HEK293 (cell line): ENCODE measurements around the gene TRPV6.

Experiments
- CTCF ChIA-PET: fragments of 350-600 bp; formaldehyde crosslinking; extraction: SDS; loops from one replicate; lab custom pipeline; 2021; ENCODE audit warnings: antibody characterized with exemption; lab: Yijun Ruan, JAX
- POLR2A ChIA-PET: fragments of 300-600 bp; formaldehyde crosslinking; extraction: SDS; loops from one replicate; lab custom pipeline; 2020; ENCODE audit warnings: antibody characterized with exemption, inconsistent platforms; lab: Yijun Ruan, JAX
- H3K27ac ChIP-seq: fragments of 200-500 bp; sonication (Bioruptor generic); 2 replicates; pipeline ENCODE4 v1.5.1; 2014; ENCODE audit warnings: low read depth, low read length, control low read depth, inconsistent platforms; ENCODE audit errors: extremely low read depth
- H3K36me3 ChIP-seq, 2 experiments: fragments of 200-500 bp in 1 of 2; sonication (Bioruptor generic) in 1 of 2; 1 replicate in 1 of 2; 2 replicates in 1 of 2; pipeline ENCODE4 v1.5.1; 2014 to 2017; ENCODE audit warnings: inconsistent platforms in 2 of 2, low read length in 2 of 2; ENCODE audit not compliant: control insufficient read depth in 2 of 2, insufficient read depth in 1 of 2
- H3K4me1 ChIP-seq: fragments of 200-500 bp; sonication (Bioruptor generic); 2 replicates; pipeline ENCODE4 v1.5.1; 2014; ENCODE audit warnings: mild to moderate bottlenecking, low read length, inconsistent platforms; ENCODE audit not compliant: control insufficient read depth, insufficient read depth
- H3K4me3 ChIP-seq: 2 replicates; pipeline ENCODE4 v1.5.1; 2011; ENCODE audit warnings: low read depth, mild to moderate bottlenecking, control low read depth, low read length, moderate library complexity
- H3K9me3 ChIP-seq: fragments of 200-500 bp; sonication (Bioruptor generic); 2 replicates; pipeline ENCODE4 v1.5.1; 2014; ENCODE audit warnings: low read depth, low read length, inconsistent platforms; ENCODE audit not compliant: control insufficient read depth, insufficient read depth
- ELK4 ChIP-seq: IDR thresholded peaks from 2 replicates; pipeline ENCODE4 v1.6.1; 2011; ENCODE audit warnings: mild to moderate bottlenecking, low read depth, low read length, borderline replicate concordance
- GLIS2 ChIP-seq: fragments of 450-650 bp; formaldehyde crosslinking; IDR thresholded peaks from 2 replicates; pipeline ENCODE4 v1.5.1; 2016; ENCODE audit warnings: missing biosample characterization, missing genetic modification characterization
- INSM2 ChIP-seq: fragments of 450-650 bp; formaldehyde crosslinking; IDR thresholded peaks from 2 replicates; pipeline ENCODE4 v1.5.1; 2016; ENCODE audit warnings: missing biosample characterization, missing genetic modification characterization
- KLF1 ChIP-seq: fragments of 450-650 bp; formaldehyde crosslinking; IDR thresholded peaks from 2 replicates; pipeline ENCODE4 v1.5.1; 2016; ENCODE audit warnings: missing biosample characterization, missing genetic modification characterization
- PATZ1 ChIP-seq: fragments of 450-650 bp; formaldehyde crosslinking; IDR thresholded peaks from 2 replicates; pipeline ENCODE4 v1.5.1; 2016; ENCODE audit warnings: missing biosample characterization, missing genetic modification characterization
- YY2 ChIP-seq: fragments of 450-650 bp; formaldehyde crosslinking; IDR thresholded peaks from 2 replicates; pipeline ENCODE4 v1.5.1; 2016; ENCODE audit warnings: missing biosample characterization, missing genetic modification characterization
- ZBTB44 ChIP-seq: fragments of 450-650 bp; IDR thresholded peaks from 2 replicates; pipeline ENCODE4 v1.5.1; 2018; ENCODE audit warnings: missing biosample characterization, mild to moderate bottlenecking, missing genetic modification characterization
- ZBTB48 ChIP-seq: fragments of 450-650 bp; formaldehyde crosslinking; IDR thresholded peaks from 2 replicates; pipeline ENCODE4 v1.5.1; 2016; ENCODE audit warnings: missing biosample characterization, missing genetic modification characterization
- ZFHX2 ChIP-seq: fragments of 450-650 bp; formaldehyde crosslinking; conservative IDR thresholded peaks from 2 replicates; pipeline ENCODE4 v1.5.1; 2016; ENCODE audit warnings: missing biosample characterization, missing genetic modification characterization
- ZNF132 ChIP-seq: fragments of 450-650 bp; formaldehyde crosslinking; IDR thresholded peaks from 2 replicates; pipeline ENCODE4 v1.5.1; 2017; ENCODE audit warnings: missing biosample characterization, missing genetic modification characterization, borderline replicate concordance
- ZNF133 ChIP-seq: fragments of 450-650 bp; formaldehyde crosslinking; IDR thresholded peaks from 2 replicates; pipeline ENCODE4 v1.5.1; 2016; ENCODE audit warnings: missing biosample characterization, missing genetic modification characterization
- ZNF223 ChIP-seq: fragments of 450-650 bp; formaldehyde crosslinking; IDR thresholded peaks from 2 replicates; pipeline ENCODE4 v1.5.1; 2016; ENCODE audit warnings: missing biosample characterization, missing genetic modification characterization
- ZNF292 ChIP-seq: fragments of 450-650 bp; formaldehyde crosslinking; IDR thresholded peaks from 2 replicates; pipeline ENCODE4 v1.5.1; 2016; ENCODE audit warnings: low read depth, missing biosample characterization, missing genetic modification characterization, borderline replicate concordance
- ZNF391 ChIP-seq: fragments of 450-650 bp; formaldehyde crosslinking; IDR thresholded peaks from 2 replicates; pipeline ENCODE4 v1.5.1; 2016; ENCODE audit warnings: low read depth, missing biosample characterization, missing genetic modification characterization, borderline replicate concordance
- ZNF426 ChIP-seq: fragments of 450-650 bp; formaldehyde crosslinking; IDR thresholded peaks from 2 replicates; pipeline ENCODE4 v1.5.1; 2017; ENCODE audit warnings: missing biosample characterization, missing genetic modification characterization, mild to moderate bottlenecking, inconsistent platforms, moderate library complexity
- ZNF530 ChIP-seq: fragments of 450-650 bp; formaldehyde crosslinking; IDR thresholded peaks from 2 replicates; pipeline ENCODE4 v1.5.1; 2016; ENCODE audit warnings: low read depth, missing biosample characterization, missing genetic modification characterization
- ZNF560 ChIP-seq: fragments of 450-650 bp; formaldehyde crosslinking; IDR thresholded peaks from 2 replicates; pipeline ENCODE4 v1.5.1; 2017; ENCODE audit warnings: missing biosample characterization, missing genetic modification characterization, borderline replicate concordance
- ZNF600 ChIP-seq: fragments of 450-650 bp; formaldehyde crosslinking; IDR thresholded peaks from 2 replicates; pipeline ENCODE4 v1.5.1; 2016; ENCODE audit warnings: missing biosample characterization, missing genetic modification characterization
- ZNF610 ChIP-seq: fragments of 450-650 bp; formaldehyde crosslinking; IDR thresholded peaks from 2 replicates; pipeline ENCODE4 v1.5.1; 2016; ENCODE audit warnings: missing biosample characterization, missing genetic modification characterization, borderline replicate concordance
- ZNF624 ChIP-seq: fragments of 450-650 bp; formaldehyde crosslinking; IDR thresholded peaks from 2 replicates; pipeline ENCODE4 v1.5.1; 2017; ENCODE audit warnings: missing biosample characterization, missing genetic modification characterization
- ZNF654 ChIP-seq: fragments of 450-650 bp; formaldehyde crosslinking; IDR thresholded peaks from 2 replicates; pipeline ENCODE4 v1.5.1; 2016; ENCODE audit warnings: low read depth, missing biosample characterization, missing genetic modification characterization
- ZNF785 ChIP-seq: fragments of 450-650 bp; formaldehyde crosslinking; IDR thresholded peaks from 2 replicates; pipeline ENCODE4 v1.5.1; 2016; ENCODE audit warnings: missing biosample characterization, missing genetic modification characterization
- ZSCAN4 ChIP-seq: fragments of 450-650 bp; formaldehyde crosslinking; IDR thresholded peaks from 2 replicates; pipeline ENCODE4 v1.5.1; 2017; ENCODE audit warnings: missing biosample characterization, missing genetic modification characterization
- TF ChIP-seq, protein P1 (sequence below): sonication (generic); formaldehyde crosslinking; IDR thresholded peaks from 2 replicates; pipeline ENCODE4 v1.8.1; 2022; ENCODE audit warnings: mild to moderate bottlenecking, moderate library complexity, missing genetic modification reagents

TRPV6 gene

DNA sequence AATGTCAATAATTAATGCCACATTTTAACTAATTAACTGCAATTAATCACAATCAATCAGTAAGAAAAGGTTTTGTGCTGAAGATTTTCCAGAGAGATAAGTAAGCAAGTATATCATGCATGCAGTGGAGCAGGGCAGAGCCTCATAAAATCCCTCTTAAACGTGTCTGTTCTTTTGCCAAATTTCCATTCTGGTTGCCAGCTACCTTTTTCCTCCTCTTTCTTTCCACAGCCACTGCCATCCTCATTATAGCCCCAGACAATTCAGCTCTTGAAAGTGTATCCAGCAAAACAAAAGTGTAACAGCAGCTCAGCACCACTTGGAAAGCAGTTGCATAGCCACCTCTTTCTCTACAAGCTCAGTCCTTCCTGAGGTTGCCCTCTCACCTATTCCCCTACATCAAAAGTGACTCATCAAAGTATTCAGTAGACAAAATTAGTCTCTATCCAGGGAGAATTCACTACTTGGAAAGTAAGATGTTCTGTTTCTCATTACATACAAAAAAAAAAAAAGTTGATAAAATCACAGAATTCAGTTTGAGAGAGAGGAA lies 57.5 kb downstream of the TRPV6 start:
- Histone ChIP-seq H3K36me3 (no peaks in the 10 kb centered on the region), H3K27ac (no peak overlapping the region), H3K9me3 (no peaks in the 10 kb centered on the region), H3K4me1 (no peaks in the 10 kb centered on the region), H3K4me3 (no peak overlapping the region)
- CTCF ChIA-PET = no interaction called here
- POLR2A ChIA-PET = no interaction called here
- TF ChIP-seq ZNF132 = no peak
- no peak for TF ChIP-seq YY2 (tag by site-specific recombination)
- TF ChIP-seq ZNF654 (tag by site-specific recombination) = no peak
- TF ChIP-seq ZNF785 (tag by site-specific recombination) = no peak
- no peak for TF ChIP-seq ZFHX2
- TF ChIP-seq ZNF391 = no peak

DNA sequence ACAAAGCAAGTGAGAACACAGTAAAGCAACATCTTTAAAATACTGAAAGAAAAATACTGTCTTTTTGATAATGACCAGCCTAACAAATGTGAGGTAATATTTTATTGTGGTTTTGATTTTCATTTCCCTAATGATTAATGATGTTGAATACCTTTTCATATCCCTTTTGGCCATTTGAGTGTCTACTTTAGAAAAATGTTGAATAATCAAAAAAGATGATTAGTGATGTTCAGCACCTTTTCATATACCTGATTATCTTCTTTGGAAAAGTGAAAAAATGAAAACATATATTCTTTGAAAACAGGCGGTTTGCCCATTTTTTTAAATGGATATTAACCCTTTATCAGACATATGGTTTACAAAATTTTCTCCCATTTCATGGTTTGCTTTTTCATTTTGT lies 62.8 kb downstream of the TRPV6 start:
- no peak overlapping the region for H3K27ac ChIP-seq
- ChIA-PET POLR2A (no interaction called here), CTCF (interaction anchor here (0.6 to 1.4 kb wide), 2 partner anchors 12 to 557 kb away, joined by 3 to 4 read pairs; no protein-coding TSS in a partner anchor)
- H3K9me3 ChIP-seq = no peaks in the 10 kb centered on the region
- no peaks in the 10 kb centered on the region for H3K36me3 ChIP-seq
- no peaks in the 10 kb centered on the region for H3K4me1 ChIP-seq
- H3K4me3 ChIP-seq = no peak overlapping the region
- no peak for TF ChIP-seq ZNF560 (tag by site-specific recombination)
- no peak for TF ChIP-seq INSM2 (tag by site-specific recombination)
- no peak for TF ChIP-seq ZNF600
- TF ChIP-seq GLIS2 = no peak
- TF ChIP-seq, protein P1, sequence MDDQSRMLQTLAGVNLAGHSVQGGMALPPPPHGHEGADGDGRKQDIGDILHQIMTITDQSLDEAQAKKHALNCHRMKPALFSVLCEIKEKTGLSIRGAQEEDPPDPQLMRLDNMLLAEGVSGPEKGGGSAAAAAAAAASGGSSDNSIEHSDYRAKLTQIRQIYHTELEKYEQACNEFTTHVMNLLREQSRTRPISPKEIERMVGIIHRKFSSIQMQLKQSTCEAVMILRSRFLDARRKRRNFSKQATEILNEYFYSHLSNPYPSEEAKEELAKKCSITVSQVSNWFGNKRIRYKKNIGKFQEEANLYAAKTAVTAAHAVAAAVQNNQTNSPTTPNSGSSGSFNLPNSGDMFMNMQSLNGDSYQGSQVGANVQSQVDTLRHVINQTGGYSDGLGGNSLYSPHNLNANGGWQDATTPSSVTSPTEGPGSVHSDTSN (CRISPR knock-in tag) = no peak
- no peak for TF ChIP-seq ZNF610
- no peak for TF ChIP-seq KLF1 (tag by site-specific recombination)
- no peak for TF ChIP-seq PATZ1 (tag by site-specific recombination)
- TF ChIP-seq ZBTB44 = no peak
- no peak for TF ChIP-seq ZBTB48
- no peak for TF ChIP-seq ZNF426 (tag by site-specific recombination)
- no peak for TF ChIP-seq ZNF292 (tag by site-specific recombination)
- TF ChIP-seq ZNF530 (tag by site-specific recombination) = no peak
- TF ChIP-seq ZNF624 (tag by site-specific recombination) = no peak
- TF ChIP-seq ZNF133 (tag by site-specific recombination) = no peak
- TF ChIP-seq ZNF223 (tag by site-specific recombination) = no peak
- TF ChIP-seq ELK4 = no peak
- TF ChIP-seq ZSCAN4 = no peak
- TF ChIP-seq, all 188 proteins: peak for 0
